Activated CD8-positive, alpha-beta memory T cell treated with anti-CD3 and anti-CD28 coated beads, Interleukin-2, amount 50 U/mL, for 24 hours (primary cell): Measurements from ENCODE around the gene ANKDD1B.
A peak's percentile ranks its signal among the peaks of the same experiment; 100 is the strongest.

Experiments used
- DNase-seq: peaks from one replicate; pipeline ENCODE4 v3.0.0-alpha.2; 2020; ENCODE audit errors: extremely low read depth

Gene ANKDD1B

GRCh38 chr5:75706016-75706415 is 94.8 kb downstream of the ANKDD1B start:
- DNase-seq, result no peak

GRCh38 chr5:75706775-75707174 is 95.5 kb downstream of the ANKDD1B start:
- no peak for DNase-seq

GRCh38 chr5:75707911-75708509 is 96.8 kb downstream of the ANKDD1B start:
- DNase-seq, result no peak

GRCh38 chr5:75710637-75711036 is 99.4 kb downstream of the ANKDD1B start:
- DNase-seq, result no peak

- no peak for DNase-seq
These were observed 99.9 kb downstream of the ANKDD1B start for GRCh38 chr5:75711151-75711550.

GRCh38 chr5:75712091-75712490 is 100.8 kb downstream of the ANKDD1B start:
- no peak for DNase-seq

- no peak for DNase-seq
These were observed 105.4 kb downstream of the ANKDD1B start for GRCh38 chr5:75716715-75717081.

GRCh38 chr5:75717082-75717922 is 106.0 kb downstream of the ANKDD1B start, which contains the start of gene POC5:
Gene POC5 (minus strand): TSS chr5:75717437. CDS start chr5:75712937, 4,500 bp downstream.
- DNase-seq, result peak; percentile 97

GRCh38 chr5:75720882-75721281 is 109.6 kb downstream of the ANKDD1B start:
- no peak for DNase-seq
